H1 (cell line): Measurements from ENCODE around the gene AOC1. TPM values are rescaled to one million over a fixed set of nuclear protein-coding genes. Genes with fewer than 3 reads are reported as not detected.

ENCODE experiments used
- EP300 ChIP-seq, 2 experiments: IDR thresholded peaks; 1 replicate in 1 of 2; 2 replicates in 1 of 2; pipeline ENCODE4 v1.6.1; 2011 to 2012; ENCODE audit warnings: low read depth in 2 of 2, low read length in 2 of 2, mild to moderate bottlenecking in 2 of 2, borderline replicate concordance in 1 of 2, inconsistent platforms in 1 of 2, moderate library complexity in 1 of 2
- HDAC2 ChIP-seq, 2 experiments: fragments of 300-600 bp in 1 of 2; sonication (generic) in 1 of 2; IDR thresholded peaks; 2 replicates each; pipeline ENCODE4 v1.6.1; 2011 to 2012; ENCODE audit warnings: low read depth in 2 of 2, low read length in 2 of 2, mild to moderate bottlenecking in 2 of 2, moderate library complexity in 2 of 2, borderline replicate concordance in 1 of 2, inconsistent platforms in 1 of 2
- KDM4A ChIP-seq: IDR thresholded peaks from one replicate; pipeline ENCODE4 v1.7.1; 2012; ENCODE audit warnings: low read depth, mild to moderate bottlenecking, moderate library complexity, low read length, inconsistent platforms; ENCODE audit not compliant: severe bottlenecking
- RXRA ChIP-seq: IDR thresholded peaks from 2 replicates; pipeline ENCODE4 v1.6.1; 2011; ENCODE audit warnings: low read depth, mild to moderate bottlenecking, low read length, moderate library complexity; ENCODE audit not compliant: insufficient read depth
- SIN3A ChIP-seq, 2 experiments: IDR thresholded peaks in 1 of 2; conservative IDR thresholded peaks in 1 of 2; 2 replicates each; pipeline ENCODE4 v1.6.1; 2011 to 2012; ENCODE audit warnings: low read length in 2 of 2, improper control_type of control experiment in 1 of 2, low read depth in 1 of 2, mild to moderate bottlenecking in 1 of 2
- polyA plus RNA-seq, 7 experiments: library from polyadenylated mRNA; depleted of rRNA in 3 of 7; stranded (reverse) in 5 of 7; unstranded in 2 of 7; fragments of >200 nt in 5 of 7; fragments of 200-250 nt in 2 of 7; gene quantifications; 1 replicate in 5 of 7; 2 replicates in 1 of 7; 4 replicates in 1 of 7; pipeline versions ENCODE4 v1.2.1 to v1.2.3, GENCODE V29; 2011 to 2013; ENCODE audit warnings: missing spikeins in 2 of 7, mixed read lengths in 2 of 7
- total RNA-seq: library from RNA; stranded (reverse); fragmentation: NEBNext Ultra II Directional; extraction: Animal tissue kit (Norgen Biotek cat#: 25700); gene quantifications from 2 replicates; pipeline ENCODE4 v1.2.1, GENCODE V29; 2021
- TF ChIP-seq, protein P1 (sequence below): IDR thresholded peaks from 2 replicates; pipeline ENCODE4 v1.6.1; 2012; ENCODE audit warnings: inconsistent platforms

The AOC1 gene
- total and polyA plus RNA-seq, 2 of the 8 experiments (the other 6 are each of a cell fraction or from before 2014, with no cell fraction given): 0.15 to 0.17 TPM

DNA sequence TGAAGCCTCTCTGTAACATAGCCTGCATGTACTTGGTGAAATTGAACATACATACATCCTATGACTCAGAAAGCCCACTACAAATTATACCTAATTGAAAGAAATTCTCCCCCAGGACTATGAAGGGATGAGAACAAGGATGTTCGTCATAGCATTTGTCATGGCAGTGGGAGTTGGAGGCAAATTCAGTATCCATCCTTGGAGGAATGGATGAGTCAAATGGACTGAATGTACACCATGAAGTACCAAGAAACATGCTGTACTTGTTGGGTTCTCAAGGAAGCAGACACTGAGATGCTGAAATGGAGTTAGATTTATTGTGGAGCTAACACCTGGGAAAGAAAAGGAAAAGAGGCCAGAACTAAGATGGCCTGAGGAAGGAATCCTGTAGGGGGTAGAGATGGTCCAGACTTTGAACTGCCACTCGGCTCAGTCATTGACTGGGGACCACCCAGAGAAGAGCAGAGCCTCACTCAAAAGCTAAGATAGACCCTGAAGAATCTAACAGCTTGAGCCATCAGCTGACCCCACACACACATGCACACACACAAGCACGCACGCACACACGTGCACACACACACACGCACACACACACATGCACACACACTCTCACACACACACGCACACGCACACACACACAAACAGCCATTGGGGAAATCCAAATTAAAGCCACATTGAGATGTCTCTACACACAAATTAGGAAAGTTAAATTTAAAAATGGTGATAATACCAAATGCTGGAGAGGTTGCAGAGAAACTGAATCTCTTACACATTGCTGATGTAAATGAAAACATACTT is 22.3 kb downstream of the AOC1 start (continued):
- TF ChIP-seq, protein P1, sequence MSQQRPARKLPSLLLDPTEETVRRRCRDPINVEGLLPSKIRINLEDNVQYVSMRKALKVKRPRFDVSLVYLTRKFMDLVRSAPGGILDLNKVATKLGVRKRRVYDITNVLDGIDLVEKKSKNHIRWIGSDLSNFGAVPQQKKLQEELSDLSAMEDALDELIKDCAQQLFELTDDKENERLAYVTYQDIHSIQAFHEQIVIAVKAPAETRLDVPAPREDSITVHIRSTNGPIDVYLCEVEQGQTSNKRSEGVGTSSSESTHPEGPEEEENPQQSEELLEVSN: no peak
- TF ChIP-seq HDAC2 (IDR thresholded peaks at IDR 0.05; ENCODE audit: borderline replicate concordance in 1 of 2, low read depth in 2 of 2, low read length in 2 of 2): no peak
- TF ChIP-seq EP300 (IDR thresholded peaks at IDR 0.05; ENCODE audit: borderline replicate concordance in 1 of 2, low read depth in 2 of 2, low read length in 2 of 2): no peak
- TF ChIP-seq SIN3A (conservative IDR thresholded peaks at IDR 0.05 in 1 of 2, IDR thresholded peaks at IDR 0.05 in 1 of 2; ENCODE audit: low read depth in 1 of 2, low read length in 2 of 2): no peak
- no peak for TF ChIP-seq RXRA
- no peak for TF ChIP-seq KDM4A
